ENCODE results near the gene PBX1.

PBX1 gene

DNA sequence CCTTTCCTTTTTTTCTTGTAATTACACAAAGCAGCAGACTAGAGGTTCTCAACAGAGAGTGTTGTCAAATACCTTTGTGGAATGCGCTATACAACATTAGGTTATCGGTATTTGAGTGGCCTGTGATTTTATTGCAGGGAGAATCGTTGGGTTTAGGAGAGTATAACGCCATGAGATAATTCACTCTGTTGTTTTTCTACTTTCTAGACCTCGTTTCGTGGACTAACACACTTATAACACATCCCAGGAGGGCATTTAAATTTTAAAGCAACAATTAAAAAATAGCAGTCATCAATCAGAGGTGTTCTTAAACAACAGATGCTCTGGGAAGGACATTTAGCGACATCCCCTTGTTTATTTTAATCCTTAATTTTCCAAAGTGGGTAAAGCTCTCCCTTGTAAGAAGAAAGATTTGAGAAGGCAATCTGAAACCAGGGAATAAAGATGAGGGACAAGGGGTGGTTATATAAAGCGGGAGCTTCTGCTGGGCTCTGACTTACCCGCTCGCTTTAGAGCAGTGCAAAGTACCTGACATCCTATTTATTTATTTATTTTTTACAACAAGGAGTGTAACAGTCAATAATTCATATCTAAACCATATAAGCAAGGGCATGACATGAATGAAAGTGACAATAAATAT is 4.9 kb downstream of the PBX1 start:
- no peak for DNase-seq (ENCODE audit: low read depth in 1 of 2, low spot score in 1 of 2)

DNA sequence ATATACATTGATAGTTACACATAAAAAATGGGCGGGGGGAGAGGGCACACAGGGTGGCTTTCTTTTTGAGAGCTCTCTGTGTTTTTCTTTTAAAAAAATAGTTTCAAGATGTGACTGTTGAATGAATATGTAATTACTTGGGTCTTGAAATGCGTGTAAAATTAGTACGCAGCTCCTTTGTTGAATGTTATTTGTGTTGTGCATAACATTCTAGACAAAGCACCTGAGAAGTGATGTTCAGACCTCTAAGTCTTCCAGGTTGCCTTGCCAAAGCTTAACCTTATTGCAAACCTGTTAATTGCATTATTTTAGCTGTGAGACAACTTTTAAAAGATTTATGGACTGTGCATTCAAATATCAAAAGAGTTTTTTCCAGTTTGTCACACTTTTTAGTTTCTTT is 5.4 kb downstream of the PBX1 start:
- no peak for DNase-seq (ENCODE audit: low read depth in 1 of 2, low spot score in 1 of 2)

DNA sequence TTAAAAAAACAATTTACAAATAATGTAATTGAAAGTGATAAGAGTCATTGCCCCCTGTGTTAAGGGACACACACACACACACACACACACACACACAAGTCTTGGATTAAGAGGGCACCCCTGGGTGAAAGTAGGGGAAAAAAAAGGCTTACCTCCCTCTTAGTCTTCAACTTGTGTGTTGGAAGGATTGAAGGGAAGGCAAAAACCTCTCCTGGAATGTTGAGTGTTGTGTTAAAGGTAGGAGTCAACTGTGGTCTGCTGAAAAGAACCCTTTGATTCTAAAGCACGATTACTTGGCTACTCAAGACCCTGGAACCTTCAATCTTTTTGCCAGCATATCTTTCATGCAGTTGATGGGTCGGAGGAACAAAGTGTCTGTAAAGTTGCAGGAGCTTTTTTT is 6.4 kb downstream of the PBX1 start:
- DNase-seq (ENCODE audit: low read depth in 1 of 2, low spot score in 1 of 2) = no peak

- no peak for DNase-seq (ENCODE audit: low read depth in 1 of 2, low spot score in 1 of 2)
Observed at GRCh38 chr1:164567774-164568173, 8.8 kb downstream of the PBX1 start.

DNA sequence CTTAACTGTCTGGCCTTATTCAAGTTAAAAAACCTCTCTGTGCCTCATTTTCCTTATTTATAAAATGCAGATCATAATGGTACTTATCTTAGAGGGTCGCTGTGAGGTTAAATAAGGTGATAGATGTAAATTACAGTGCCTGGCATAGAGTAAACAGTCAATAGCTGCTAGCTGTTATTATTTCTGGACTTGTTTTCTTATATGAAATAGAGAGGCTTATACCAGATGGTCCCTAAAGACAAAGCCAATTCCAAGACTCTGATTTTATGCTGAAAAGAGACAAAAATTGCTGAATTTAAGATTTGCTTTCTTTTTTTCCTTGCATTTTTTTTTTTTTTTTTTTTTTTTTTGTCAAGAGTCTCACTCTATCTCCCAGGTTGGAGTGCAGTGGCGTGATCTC is 10.3 kb downstream of the PBX1 start:
- DNase-seq (ENCODE audit: low read depth in 1 of 2, low spot score in 1 of 2) = no peak

DNA sequence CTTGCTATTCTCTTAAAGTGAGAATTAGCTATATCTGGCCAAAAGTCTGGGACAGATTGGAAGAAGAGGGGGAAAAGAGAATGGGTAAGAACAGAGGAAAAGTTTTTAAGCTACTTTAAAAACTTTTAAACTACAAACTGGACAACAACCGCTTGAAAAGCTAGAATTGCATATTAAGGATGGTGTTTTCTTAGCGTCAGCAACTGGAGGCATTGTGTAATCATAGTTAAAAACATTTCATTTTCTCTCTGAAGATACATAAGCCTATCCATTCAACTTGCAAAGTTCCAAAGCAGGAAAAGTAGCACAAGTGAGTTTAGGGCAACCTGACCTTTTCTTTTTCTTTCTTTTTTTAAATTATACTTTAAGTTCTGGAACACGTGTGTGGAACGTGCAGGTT is 10.9 kb downstream of the PBX1 start:
- DNase-seq (ENCODE audit: low read depth in 1 of 2, low spot score in 1 of 2) = no peak

DNA sequence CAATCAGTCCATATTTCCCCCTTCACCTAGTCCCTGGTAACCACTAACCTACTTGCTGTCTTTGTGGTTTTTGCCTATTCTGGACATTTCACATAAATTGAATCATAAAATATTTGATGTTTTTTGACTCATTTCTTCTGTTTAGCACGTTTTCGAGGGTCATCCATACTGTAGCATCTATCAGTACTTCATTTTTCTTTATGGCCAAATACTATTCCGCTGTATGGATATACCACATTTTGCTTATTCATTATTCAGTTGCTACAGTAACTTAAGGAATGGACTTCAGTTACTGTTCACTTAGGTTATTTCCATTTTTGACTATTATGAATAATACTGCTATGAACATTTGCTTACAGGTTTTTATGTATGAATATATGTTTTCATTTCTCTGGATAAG is 12.3 kb downstream of the PBX1 start:
- DNase-seq (ENCODE audit: low read depth in 1 of 2, low spot score in 1 of 2) = no peak

GRCh38 chr1:164575356-164575886 is 16.4 kb downstream of the PBX1 start:
- DNase-seq (ENCODE audit: low read depth in 1 of 2, low spot score in 1 of 2) = no peak

- DNase-seq (ENCODE audit: low read depth in 1 of 2, low spot score in 1 of 2) = no peak
Observed at GRCh38 chr1:164576291-164577271, 17.6 kb downstream of the PBX1 start.

GRCh38 chr1:164577291-164577690 is 18.3 kb downstream of the PBX1 start:
- no peak for DNase-seq (ENCODE audit: low read depth in 1 of 2, low spot score in 1 of 2)

DNA sequence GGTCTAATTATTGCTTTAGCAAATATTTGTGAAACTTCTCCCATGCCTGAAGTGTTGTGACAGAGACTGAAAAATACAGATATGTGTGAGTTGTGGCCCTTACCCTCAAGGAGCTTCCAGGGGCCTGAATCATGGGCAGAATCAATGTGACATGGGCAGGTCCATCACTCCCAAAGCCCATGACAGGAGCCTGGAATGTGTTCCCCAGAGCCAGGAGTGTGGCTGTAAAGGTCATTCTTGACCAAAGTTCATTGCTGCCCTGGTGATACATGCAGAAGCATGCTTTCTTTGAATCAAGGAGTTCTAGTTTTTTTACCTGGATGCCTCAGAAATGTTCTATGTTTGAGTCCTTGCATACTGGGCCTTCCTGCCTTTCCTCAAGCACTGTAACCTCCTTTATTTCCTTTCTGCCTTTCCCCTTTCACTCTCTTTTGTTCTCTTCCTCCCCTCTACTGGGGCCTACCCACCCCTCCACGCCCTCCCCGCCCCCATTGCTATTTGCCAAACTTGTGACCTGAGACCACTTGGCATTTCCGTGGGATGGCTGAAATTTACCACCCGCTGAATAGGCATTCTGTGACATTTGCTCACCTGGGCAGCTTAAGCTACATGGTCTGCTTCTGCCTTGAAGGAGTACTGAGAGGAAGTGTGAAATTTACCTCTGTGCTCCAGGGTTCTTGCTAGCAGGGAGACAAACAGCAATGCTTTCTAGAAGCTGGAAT is 19.7 kb downstream of the PBX1 start:
- no peak for DNase-seq (ENCODE audit: low read depth in 1 of 2, low spot score in 1 of 2)

DNA sequence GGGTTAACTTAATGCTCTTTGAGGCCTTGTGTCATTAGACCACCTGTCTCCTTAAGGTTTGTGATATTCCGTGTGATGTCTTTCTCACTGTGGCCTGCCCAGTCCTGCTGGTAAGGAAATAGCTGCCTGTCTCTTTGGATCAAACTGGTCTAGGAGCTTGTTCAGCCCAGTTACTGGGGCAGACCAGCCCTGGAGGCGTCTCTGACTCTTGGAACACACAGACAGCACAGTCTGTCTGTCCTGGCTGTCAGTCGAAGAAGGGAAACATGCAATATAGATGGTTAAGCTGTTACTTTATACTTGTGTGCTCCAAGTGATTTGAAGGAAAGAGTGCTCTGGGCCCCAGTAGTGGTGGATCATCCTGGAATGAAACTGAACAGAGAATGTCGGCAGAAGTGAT is 20.4 kb downstream of the PBX1 start:
- no peak for DNase-seq (ENCODE audit: low read depth in 1 of 2, low spot score in 1 of 2)

DNA sequence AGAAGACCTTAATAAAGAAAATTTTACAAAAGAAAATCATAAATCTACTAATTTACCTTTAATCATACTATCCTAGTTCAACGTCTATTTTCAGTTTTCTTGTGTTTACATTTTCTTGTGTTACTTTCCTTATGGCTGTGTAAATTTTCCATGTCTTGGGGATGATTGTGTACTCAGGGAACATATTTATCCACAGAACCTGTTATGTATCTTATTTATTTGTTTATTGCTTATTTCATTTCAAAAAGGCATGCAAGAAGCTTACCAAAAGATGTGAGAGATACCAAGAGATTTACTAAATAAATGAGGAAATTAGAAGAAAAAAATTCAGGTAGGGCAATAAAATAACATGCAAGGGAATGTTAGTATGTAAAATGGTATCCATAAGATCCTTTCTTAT is 22.8 kb downstream of the PBX1 start:
- DNase-seq (ENCODE audit: low read depth in 1 of 2, low spot score in 1 of 2) = no peak

DNA sequence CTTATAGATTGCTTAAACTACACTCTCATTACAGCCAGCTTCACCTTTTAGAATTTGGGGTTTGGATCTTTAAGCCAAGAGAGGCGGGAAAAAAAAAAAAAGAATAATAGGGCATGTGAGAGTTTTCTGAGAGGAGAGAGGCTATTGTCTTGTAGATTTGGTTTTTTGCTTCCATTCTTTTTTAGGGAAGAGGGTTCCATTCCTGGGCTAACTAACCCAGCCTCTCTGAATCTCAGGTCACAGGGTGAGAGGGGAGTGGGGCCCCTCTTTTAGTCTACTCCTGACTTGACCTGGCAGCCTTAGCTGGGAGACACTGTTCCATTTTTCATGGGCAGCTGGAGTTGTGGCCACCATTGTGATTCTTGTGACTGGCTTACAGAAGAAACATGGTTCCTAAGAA is 24.2 kb downstream of the PBX1 start:
- no peak for DNase-seq (ENCODE audit: low read depth in 1 of 2, low spot score in 1 of 2)

GRCh38 chr1:164583835-164584539 is 25.0 kb downstream of the PBX1 start:
- no peak for DNase-seq (ENCODE audit: low read depth in 1 of 2, low spot score in 1 of 2)

GRCh38 chr1:164586591-164586990 is 27.6 kb downstream of the PBX1 start:
- no peak for DNase-seq (ENCODE audit: low read depth in 1 of 2, low spot score in 1 of 2)

- no peak for DNase-seq (ENCODE audit: low read depth in 1 of 2, low spot score in 1 of 2)
Observed at GRCh38 chr1:164587617-164588501, 28.9 kb downstream of the PBX1 start.

- DNase-seq (ENCODE audit: low read depth in 1 of 2, low spot score in 1 of 2) = no peak
Observed at GRCh38 chr1:164588516-164589341, 29.7 kb downstream of the PBX1 start.

- no peak for DNase-seq (ENCODE audit: low read depth in 1 of 2, low spot score in 1 of 2)
Observed at GRCh38 chr1:164589408-164589807, 30.4 kb downstream of the PBX1 start.

All from stimulated activated CD4-positive, alpha-beta T cell treated with anti-CD3 and anti-CD28 coated beads, Interleukin-15, amount 100 ng/mL, for 1 hour (primary cell).